ENCODE results near the gene ASB6.

DNA sequence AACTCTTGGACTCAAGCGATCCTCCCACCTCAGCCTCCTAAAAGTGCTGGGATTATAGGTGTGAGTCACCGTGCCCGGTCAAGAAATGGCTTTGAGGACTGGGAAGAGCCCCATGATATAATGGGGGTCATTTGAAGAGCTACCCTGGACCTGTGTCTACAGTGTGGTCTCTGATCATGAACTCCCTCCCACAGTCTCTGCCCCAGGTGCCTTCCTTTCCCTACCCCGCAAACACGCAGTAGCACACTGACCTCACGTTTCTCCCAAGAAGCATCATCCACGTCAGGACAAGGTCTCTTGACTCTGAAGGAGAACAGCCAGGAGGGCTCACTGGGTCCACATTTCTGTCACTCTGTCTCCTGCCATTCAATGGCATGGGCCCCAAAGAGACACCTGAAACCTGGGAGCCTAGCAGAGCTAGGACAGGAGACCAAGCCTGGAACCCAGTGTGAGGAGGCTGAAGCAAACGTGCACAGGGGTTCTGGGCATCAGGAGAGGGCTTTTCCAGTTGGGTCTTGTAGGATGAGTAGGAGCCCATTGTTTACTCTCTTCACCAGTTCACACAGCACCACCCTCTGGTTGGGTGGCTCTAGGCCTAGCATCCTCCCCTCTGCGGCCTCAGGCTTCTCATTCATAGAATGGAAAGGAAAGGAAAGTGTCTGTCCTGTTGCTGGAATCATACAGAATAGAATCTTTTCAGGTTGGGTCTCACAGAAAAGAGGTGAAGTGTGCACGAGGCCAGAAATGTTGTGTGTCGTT, 46.5 kb upstream of the ASB6 start:
- no peak for TF ChIP-seq POLR2A (IDR thresholded peaks at IDR 0.05)
- TF ChIP-seq, protein P1, sequence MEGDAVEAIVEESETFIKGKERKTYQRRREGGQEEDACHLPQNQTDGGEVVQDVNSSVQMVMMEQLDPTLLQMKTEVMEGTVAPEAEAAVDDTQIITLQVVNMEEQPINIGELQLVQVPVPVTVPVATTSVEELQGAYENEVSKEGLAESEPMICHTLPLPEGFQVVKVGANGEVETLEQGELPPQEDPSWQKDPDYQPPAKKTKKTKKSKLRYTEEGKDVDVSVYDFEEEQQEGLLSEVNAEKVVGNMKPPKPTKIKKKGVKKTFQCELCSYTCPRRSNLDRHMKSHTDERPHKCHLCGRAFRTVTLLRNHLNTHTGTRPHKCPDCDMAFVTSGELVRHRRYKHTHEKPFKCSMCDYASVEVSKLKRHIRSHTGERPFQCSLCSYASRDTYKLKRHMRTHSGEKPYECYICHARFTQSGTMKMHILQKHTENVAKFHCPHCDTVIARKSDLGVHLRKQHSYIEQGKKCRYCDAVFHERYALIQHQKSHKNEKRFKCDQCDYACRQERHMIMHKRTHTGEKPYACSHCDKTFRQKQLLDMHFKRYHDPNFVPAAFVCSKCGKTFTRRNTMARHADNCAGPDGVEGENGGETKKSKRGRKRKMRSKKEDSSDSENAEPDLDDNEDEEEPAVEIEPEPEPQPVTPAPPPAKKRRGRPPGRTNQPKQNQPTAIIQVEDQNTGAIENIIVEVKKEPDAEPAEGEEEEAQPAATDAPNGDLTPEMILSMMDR (IDR thresholded peaks at IDR 0.05) = no peak

Data from thyroid gland (tissue), 4 donors.